Measurements from ENCODE around the gene SLC12A9. TPM values are rescaled to one million over a fixed set of nuclear protein-coding genes. Genes with fewer than 3 reads are reported as not detected.
"Not testable (repeated sequence)": the region's sequence is repeated elsewhere in the genome, so short reads cannot be mapped to it uniquely, and the experiment has no call there.

The SLC12A9 gene
- total RNA-seq, 1 donor from 2014 or later = 13.8 TPM

DNA sequence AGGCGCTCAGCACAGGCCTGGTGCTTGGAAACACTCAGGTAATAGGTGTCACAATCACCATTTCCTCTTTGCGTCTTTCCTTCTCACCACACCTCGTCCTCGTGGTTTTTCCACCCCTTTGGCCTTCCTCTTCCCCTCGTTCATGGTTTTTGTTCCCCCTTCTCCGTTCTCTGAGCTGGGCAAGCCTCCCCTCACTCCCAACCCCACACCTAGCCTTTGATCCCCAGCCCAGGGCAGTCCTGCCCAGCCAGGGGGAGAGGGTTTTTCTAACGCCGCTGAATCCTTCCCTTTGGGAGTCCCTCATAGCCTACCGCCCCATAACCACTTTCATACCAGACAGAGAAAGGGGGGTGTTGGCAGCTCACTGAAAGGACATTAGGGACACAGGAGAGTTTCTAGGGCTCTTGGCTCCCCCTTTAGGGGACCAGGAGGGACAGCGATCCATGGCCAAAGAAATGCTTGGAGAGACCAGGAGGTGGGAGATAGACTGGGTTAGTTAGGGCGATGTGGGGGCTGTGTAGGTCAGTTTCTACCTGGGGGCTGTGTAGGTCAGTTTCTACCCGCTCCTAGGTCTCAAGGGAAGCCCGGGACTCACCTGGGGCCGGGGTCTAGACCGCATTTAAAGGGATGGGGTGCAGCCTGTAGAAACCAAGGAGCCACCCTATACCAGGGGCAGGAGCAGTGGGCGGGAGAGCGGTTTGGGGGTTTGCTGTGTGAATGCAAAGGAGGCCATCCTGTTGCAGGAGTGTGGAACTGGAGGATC lies 26.6 kb upstream of the SLC12A9 start:
- peak; percentile 22 for DNase-seq (ENCODE audit: low read depth)

- DNase-seq (ENCODE audit: low read depth) = no peak
Observed at GRCh38 chr7:100826514-100827329, 25.8 kb upstream of the SLC12A9 start.

DNA sequence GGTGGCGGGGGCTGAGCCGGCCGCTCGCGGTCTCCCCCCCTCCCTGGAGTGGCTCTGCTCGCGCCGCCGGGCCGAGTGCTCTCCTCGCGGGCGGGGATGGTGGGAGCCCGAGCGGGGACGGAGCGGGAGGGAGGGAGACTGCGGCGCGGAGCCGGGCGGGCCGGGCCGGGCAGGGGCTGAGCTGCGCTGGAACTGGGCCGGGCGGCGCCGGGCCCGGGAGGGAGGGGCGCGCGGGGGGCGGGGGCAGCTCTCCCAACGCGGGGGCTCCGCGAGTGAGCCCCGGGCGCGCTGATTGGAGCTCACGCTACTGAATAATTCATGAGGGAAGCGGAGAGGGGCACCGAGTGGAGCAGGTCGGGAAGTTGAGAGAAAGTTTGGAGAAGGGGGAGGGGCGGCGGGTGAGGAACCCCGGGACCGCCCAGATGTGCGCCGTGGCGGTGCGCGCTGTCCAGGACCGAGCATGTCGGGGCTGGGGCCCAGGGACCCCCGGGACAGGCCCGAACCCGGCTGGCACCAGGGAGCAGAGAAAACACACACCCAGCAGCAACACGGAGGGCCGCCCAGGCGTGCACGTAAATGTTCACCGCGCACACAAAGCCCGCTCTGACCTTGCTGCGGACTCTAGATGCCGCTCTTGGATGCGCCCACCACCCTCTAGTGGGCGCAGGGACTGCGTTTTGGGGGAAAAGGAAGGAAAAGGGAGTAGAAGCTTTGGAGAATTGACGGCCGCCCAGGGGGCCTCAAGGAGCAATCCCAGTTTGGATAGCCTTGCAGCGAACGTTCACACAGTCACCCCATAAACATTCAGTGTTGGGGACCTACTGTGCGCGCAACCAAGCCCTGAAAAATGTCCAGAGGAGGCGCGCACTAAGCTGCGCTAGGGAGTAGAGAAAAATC lies 24.9 kb upstream of the SLC12A9 start, which contains the start of gene EPHB4:
Gene EPHB4 (minus strand): TSS at position 194 of the 897 bp plus-strand sequence. CDS start 493 bp downstream, outside the sequence.
- DNase-seq (ENCODE audit: low read depth) = peak; percentile 36

GRCh38 chr7:100829150-100829716 lies 23.3 kb upstream of the SLC12A9 start:
- no peak for DNase-seq (ENCODE audit: low read depth)

- no peak for DNase-seq (ENCODE audit: low read depth)
Observed at GRCh38 chr7:100830396-100830795, 22.1 kb upstream of the SLC12A9 start.

GRCh38 chr7:100832281-100832633 lies 20.3 kb upstream of the SLC12A9 start:
- DNase-seq (ENCODE audit: low read depth) = no peak

- no peak for DNase-seq (ENCODE audit: low read depth)
Observed at GRCh38 chr7:100835903-100836811, 16.4 kb upstream of the SLC12A9 start.

DNA sequence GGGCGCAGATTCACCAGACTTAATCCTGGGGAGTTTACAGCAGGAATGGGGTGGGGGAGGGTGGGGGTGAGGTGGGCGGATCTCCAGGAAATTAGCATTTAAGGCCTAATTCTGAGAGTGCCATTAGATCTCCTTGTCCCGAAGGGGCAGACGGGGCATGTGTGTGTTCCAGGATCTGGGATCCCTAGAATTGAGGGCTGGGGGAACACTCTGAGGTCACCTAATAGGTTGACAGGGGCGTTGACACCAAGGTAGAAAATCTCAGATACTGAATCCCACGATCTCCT lies 15.8 kb upstream of the SLC12A9 start:
- DNase-seq (ENCODE audit: low read depth) = no peak

DNA sequence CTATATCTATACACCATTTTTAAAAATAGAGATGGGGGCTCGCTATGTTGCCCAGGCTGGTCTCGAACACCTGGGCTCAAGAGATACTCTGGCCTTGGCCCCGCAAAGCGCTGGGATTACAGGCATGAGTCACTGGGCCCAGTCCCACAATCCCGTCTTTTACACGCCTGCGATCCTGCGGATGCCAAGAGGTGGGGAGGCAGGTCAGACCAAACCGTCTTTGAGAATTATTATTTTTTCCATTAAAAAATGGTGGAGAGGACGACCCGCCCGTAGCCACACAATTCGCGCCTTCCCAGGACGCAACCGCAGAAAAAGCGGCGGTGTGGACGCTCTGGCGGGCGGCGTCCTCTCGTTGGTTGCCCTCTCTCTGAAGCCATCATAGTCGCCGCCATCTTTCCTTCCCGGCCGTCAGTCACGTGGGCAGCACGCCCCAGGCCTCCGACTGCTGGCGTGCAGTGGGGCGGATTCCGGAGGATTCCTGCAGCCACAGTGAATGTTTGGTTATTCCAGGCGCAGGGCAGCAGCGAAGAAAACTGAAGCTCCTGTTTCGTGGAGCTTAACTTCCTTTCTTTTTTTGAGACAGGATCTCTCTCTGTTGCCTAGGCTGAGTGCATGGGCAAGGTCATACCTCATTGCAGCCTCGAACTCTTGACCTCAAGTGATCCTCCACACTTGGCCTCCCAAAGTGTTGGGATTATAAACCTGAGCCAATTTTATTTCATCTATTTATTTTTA lies 15.2 kb upstream of the SLC12A9 start:
- peak; percentile 73 for DNase-seq (ENCODE audit: low read depth)

DNA sequence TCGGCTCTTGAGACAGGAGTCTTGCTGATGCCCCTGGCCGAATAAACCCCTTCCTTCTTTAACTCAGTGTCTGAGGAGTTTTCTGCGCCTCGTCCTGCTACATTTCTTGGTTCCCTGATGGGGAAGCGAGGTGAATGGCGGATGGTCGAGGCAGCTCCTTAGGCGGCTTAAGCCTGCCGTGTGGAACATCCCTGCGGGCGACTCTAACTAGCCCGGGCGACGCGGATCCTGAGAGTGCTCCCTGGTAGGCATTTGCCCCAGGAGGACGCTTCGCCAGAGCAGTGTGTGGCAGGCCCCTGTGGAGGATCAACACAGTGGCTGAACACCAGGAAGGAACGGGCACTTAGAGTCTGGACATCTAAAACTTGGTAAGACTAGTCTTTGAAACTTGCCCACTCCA lies 13.2 kb upstream of the SLC12A9 start:
- no peak for DNase-seq (ENCODE audit: low read depth)

DNA sequence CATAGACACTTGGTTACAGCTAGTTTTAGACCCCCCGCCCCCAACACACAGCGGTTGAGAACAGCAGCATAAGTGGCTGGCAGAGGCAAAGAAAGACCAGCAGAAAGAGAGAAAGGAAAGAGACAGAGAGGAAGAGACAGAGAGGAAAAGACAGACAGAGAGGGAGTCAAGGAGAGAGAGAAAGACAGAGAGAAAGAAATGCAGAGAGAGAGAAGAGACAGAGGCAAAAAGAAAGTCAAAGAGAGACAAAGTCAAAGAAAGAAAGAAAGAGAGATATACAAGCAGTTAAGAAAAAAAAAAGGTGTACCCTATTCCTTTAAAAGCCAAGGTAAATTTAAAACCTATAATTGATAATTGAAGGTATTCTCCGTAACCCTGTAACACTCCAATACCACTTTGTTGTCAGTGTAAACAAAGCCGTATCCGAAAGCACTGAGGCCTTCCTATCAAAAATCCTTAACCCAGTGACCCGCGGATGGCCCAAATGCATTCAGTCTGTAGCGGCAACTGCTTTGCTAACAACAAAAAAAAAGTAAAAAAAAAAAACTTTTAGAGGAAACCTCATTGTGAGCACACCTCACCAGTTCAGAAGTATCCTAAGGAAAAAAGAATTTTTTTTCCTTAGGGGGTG lies 11.9 kb upstream of the SLC12A9 start:
- DNase-seq (ENCODE audit: low read depth) = no peak

- DNase-seq (ENCODE audit: low read depth) = no peak
Observed at GRCh38 chr7:100847360-100847759, 5.2 kb upstream of the SLC12A9 start.

DNA sequence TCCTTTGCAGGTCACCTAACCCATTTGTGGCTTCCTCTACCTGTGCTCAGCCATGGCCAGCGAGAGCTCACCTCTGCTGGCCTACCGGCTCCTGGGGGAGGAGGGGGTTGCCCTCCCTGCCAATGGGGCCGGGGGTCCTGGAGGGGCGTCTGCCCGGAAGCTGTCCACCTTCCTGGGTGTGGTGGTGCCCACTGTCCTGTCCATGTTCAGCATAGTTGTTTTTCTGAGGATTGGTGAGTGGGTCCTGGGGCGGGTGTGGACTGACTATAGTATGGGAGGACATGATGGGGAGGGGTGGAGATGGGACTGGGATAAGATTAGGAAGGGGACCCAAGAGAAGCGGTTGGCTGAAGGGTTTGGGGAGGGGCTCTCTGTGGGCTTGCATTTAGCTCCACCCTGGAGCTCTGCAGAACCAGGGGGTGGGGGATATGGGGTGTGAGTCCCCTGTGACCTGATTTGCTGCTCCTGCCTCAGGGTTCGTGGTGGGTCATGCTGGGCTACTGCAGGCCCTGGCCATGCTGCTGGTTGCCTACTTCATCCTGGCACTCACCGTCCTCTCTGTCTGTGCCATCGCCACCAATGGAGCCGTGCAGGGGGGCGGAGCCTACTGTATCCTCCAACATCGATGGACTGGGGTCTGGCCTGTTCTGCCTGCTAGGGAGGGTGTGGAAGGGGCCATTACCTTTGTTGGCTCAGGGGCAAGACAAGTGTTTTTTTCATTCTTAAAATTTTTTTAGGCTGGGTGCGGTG lies 1.8 kb downstream of the SLC12A9 start:
- no peak for DNase-seq (ENCODE audit: low read depth)

DNA sequence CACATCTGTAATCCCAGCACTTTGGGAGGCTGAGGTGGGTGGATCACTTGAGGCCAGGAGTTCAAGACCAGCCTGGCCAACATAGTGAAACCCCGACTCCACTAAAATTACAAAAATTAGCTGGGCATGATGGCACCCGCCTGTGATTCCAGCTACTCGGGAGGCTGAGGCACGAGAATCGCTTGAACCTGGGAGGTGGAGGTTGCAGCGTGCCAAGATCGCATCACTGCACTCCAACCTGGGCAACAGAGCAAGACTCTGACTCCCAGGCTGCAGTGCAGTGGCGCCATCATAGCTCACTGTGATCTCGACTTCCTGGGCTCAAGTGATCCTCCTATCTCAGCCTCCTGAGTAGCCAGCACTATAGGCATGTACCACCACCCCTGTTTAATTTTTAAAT lies 2.4 kb downstream of the SLC12A9 start:
- not testable (repeated sequence) for DNase-seq (ENCODE audit: low read depth)

DNA sequence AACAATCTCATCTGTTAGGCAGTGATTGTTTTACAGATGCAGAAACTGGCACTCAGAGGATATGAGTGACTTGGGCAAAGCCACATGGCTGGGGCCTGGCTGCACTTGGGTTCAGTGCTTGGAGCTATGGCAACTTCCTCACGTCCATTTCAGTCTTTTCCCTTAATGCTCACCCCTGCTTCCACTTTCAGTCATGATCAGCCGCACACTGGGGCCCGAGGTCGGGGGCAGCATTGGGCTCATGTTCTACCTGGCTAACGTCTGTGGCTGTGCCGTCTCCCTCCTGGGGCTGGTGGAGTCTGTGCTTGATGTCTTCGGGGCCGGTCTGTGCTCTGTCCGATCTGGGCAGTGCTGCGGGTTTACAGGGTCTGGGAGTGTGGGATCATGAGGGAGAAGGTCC lies 3.0 kb downstream of the SLC12A9 start:
- no peak for DNase-seq (ENCODE audit: low read depth)

DNA sequence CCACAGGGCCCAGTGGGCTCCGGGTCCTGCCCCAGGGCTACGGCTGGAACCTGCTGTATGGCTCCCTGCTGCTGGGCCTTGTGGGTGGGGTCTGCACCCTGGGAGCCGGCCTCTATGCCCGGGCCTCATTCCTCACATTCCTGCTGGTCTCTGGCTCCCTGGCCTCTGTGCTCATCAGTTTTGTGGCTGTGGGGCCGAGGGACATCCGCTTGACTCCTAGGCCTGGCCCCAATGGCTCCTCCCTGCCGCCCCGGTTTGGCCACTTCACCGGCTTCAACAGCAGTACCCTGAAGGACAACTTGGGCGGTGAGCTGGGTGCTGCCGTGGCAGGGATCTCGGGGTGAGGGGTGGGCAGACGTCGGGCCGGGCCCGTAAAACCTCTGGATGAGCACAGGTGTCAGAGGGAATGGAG lies 4.4 kb downstream of the SLC12A9 start:
- DNase-seq (ENCODE audit: low read depth) = no peak

- DNase-seq (ENCODE audit: low read depth) = no peak
Observed at GRCh38 chr7:100859856-100860255, 7.3 kb downstream of the SLC12A9 start.

- DNase-seq (ENCODE audit: low read depth) = no peak
Observed at GRCh38 chr7:100860702-100861615, 8.4 kb downstream of the SLC12A9 start.

Measured in renal cortical epithelial cell (primary cell).